ENCODE results near the gene CACNA1G. TPM values are rescaled to one million over a fixed set of nuclear protein-coding genes. Genes with fewer than 3 reads are reported as not detected.

The CACNA1G gene
- total RNA-seq, 1 donor from 2014 or later, result 1.1 TPM

- no peak overlapping the region for H3K4me3 Mint-ChIP-seq
- H3K9me3 Mint-ChIP-seq, result no peaks in the 10 kb centered on the region
- peaks cover 8% of the 10 kb centered on the region for H3K4me1 Mint-ChIP-seq
- no peak overlapping the region for H3K27ac Mint-ChIP-seq (ENCODE audit: unreplicated experiment)
- no peaks in the 10 kb centered on the region for H3K27me3 Mint-ChIP-seq (ENCODE audit: low read depth)
- no peak for TF ChIP-seq CTCF (conservative IDR thresholded peaks at IDR 0.05)
- H3K36me3 Mint-ChIP-seq (ENCODE audit: low read depth), result no peaks in the 10 kb centered on the region
- DNase-seq (ENCODE audit: low read depth, low spot score), result no peak
Observed at GRCh38 chr17:50579399-50579798, 18.9 kb downstream of the CACNA1G start.

- H3K27ac Mint-ChIP-seq (ENCODE audit: unreplicated experiment), result no peak overlapping the region
- no peaks in the 10 kb centered on the region for H3K27me3 Mint-ChIP-seq (ENCODE audit: low read depth)
- TF ChIP-seq CTCF (conservative IDR thresholded peaks at IDR 0.05), result no peak
- H3K36me3 Mint-ChIP-seq (ENCODE audit: low read depth), result no peaks in the 10 kb centered on the region
- no peaks in the 10 kb centered on the region for H3K9me3 Mint-ChIP-seq
- DNase-seq (ENCODE audit: low read depth, low spot score), result no peak
- peaks cover 8% of the 10 kb centered on the region for H3K4me1 Mint-ChIP-seq
- no peak overlapping the region for H3K4me3 Mint-ChIP-seq
Observed at GRCh38 chr17:50580646-50581045, 20.1 kb downstream of the CACNA1G start.

DNA sequence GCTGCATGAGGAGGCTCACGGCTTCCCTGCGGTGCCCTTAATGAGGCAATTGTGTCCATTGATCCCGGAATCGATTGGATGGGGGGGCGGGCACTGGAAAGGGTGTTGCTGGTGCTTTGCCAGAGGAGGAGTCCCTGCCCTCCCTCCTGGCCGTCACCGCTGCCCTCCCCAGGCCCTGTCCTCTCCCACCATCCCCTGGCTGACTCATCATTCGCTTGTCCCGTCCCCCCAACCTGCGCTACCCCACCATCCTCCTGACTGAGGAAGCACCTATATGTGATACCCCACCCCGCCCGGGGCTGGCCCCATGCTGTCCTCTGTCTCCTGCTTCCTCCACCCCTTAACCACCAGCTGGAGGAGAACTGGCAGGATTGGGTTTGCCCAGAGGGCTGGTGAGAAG, 20.8 kb downstream of the CACNA1G start:
- no peak for TF ChIP-seq CTCF (conservative IDR thresholded peaks at IDR 0.05)
- H3K36me3 Mint-ChIP-seq (ENCODE audit: low read depth), result no peaks in the 10 kb centered on the region
- no peaks in the 10 kb centered on the region for H3K9me3 Mint-ChIP-seq
- H3K4me3 Mint-ChIP-seq, result no peak overlapping the region
- no peaks in the 10 kb centered on the region for H3K27me3 Mint-ChIP-seq (ENCODE audit: low read depth)
- peaks cover 15% of the 10 kb centered on the region for H3K4me1 Mint-ChIP-seq
- DNase-seq (ENCODE audit: low read depth, low spot score), result no peak
- H3K27ac Mint-ChIP-seq (ENCODE audit: unreplicated experiment), result no peak overlapping the region

DNA sequence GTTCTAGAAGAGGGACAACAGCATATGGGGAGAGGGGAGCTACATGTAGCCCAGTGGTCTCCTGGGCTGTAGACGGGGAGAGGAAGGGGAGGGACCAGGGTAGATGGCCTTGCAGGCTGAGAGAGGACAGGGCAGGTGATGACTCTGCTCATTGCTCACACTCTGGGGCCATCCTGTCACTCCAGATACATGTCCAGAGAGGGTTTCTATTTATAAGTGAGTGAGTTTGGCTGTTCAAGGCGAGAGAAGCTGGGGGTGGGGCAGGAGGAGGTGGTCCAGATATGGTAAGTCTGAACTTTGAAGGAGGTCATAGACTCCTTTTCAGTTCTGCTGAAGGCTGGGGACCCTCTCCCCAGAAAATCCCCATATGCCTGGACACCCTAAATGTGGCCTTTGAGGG, 22.2 kb downstream of the CACNA1G start:
- Mint-ChIP-seq H3K4me1 (peaks cover 19% of the 10 kb centered on the region), H3K9me3 (no peaks in the 10 kb centered on the region), H3K36me3 (ENCODE audit: low read depth) (no peaks in the 10 kb centered on the region), H3K27me3 (ENCODE audit: low read depth) (no peaks in the 10 kb centered on the region), H3K4me3 (no peak overlapping the region), H3K27ac (ENCODE audit: unreplicated experiment) (no peak overlapping the region)
- no peak for TF ChIP-seq CTCF (conservative IDR thresholded peaks at IDR 0.05)
- no peak for DNase-seq (ENCODE audit: low read depth, low spot score)

- Mint-ChIP-seq H3K4me1 (peaks cover 19% of the 10 kb centered on the region), H3K27ac (ENCODE audit: unreplicated experiment) (peak overlapping the region; percentile 48), H3K4me3 (no peak overlapping the region)
Observed at GRCh38 chr17:50583641-50584040, 23.1 kb downstream of the CACNA1G start.

More at GRCh38 chr17:50583641-50584040, 23.1 kb downstream of the CACNA1G start:
- no peak for TF ChIP-seq CTCF (conservative IDR thresholded peaks at IDR 0.05)
- H3K36me3 Mint-ChIP-seq (ENCODE audit: low read depth), result no peaks in the 10 kb centered on the region
- DNase-seq (ENCODE audit: low read depth, low spot score), result no peak
- no peaks in the 10 kb centered on the region for H3K9me3 Mint-ChIP-seq
- no peaks in the 10 kb centered on the region for H3K27me3 Mint-ChIP-seq (ENCODE audit: low read depth)
